ENCODE results near the gene PRSS33. TPM values are rescaled to one million over a fixed set of nuclear protein-coding genes. Genes with fewer than 3 reads are reported as not detected.

PRSS33 gene
- total RNA-seq = not detected in 2 replicates

GRCh38 chr16:2787406-2787805 is at the start of gene PRSS33:
TSS of gene PRSS33 (minus strand) at chr16:2787560. CDS start at chr16:2786547, 1,013 bp downstream.

GRCh38 chr16:2829501-2830354 is 42.4 kb upstream of the PRSS33 start, which contains the start of gene ZG16B:
TSS of gene ZG16B (plus strand) at chr16:2830303. CDS start at chr16:2830442, 139 bp downstream.

GRCh38 chr16:2816751-2817339 is 29.5 kb upstream of the PRSS33 start, which contains the start of gene PRSS21:
TSS of gene PRSS21 (plus strand) at chr16:2817237. CDS start at chr16:2817269, 32 bp downstream.

GRCh38 chr16:2777231-2777902 is 10.0 kb downstream of the PRSS33 start, which contains the start of gene ELOB:
TSS of gene ELOB (minus strand) at chr16:2777280. CDS start at chr16:2777239, 41 bp downstream.

GRCh38 chr16:2752035-2752849 is 35.1 kb downstream of the PRSS33 start, which contains the start of gene SRRM2:
TSS of gene SRRM2 (plus strand) at chr16:2752638. CDS start at chr16:2756365, 3,727 bp downstream.

Other genes starting within 250 kb of the PRSS33 start
- gene PDPK1, start 249.5 kb downstream of the PRSS33 start, total RNA-seq = 14.2 and 16.2 TPM in 2 replicates
- gene KCTD5, start 105.0 kb downstream of the PRSS33 start, total RNA-seq = 19.9 and 21.6 TPM in 2 replicates
- gene PRSS27, start 67.3 kb downstream of the PRSS33 start, total RNA-seq = 0.09 and 0.28 TPM in 2 replicates
- 36.8 and 59.9 TPM in 2 replicates for gene SRRM2, start 34.9 kb downstream of the PRSS33 start, total RNA-seq
- gene ELOB, start 10.3 kb downstream of the PRSS33 start, total RNA-seq = 386 and 446 TPM in 2 replicates
- not detected in 2 replicates for gene PRSS41, start 10.9 kb upstream of the PRSS33 start, total RNA-seq
- not detected in 2 replicates for gene PRSS21, start 29.7 kb upstream of the PRSS33 start, total RNA-seq
- gene ZG16B, start 42.7 kb upstream of the PRSS33 start, total RNA-seq = 0.09 and 1.9 TPM in 2 replicates
- gene PRSS22, start 70.6 kb upstream of the PRSS33 start, total RNA-seq = not detected in 2 replicates
- 36.6 and 50.6 TPM in 2 replicates for gene FLYWCH2, start 95.7 kb upstream of the PRSS33 start, total RNA-seq
- 26.1 and 35.3 TPM in 2 replicates for gene FLYWCH1, start 124.4 kb upstream of the PRSS33 start, total RNA-seq
- gene KREMEN2, start 176.7 kb upstream of the PRSS33 start, total RNA-seq = not detected in 2 replicates
- 7.1 and 12.1 TPM in 2 replicates for gene PAQR4, start 181.8 kb upstream of the PRSS33 start, total RNA-seq
- gene PKMYT1, start 192.9 kb upstream of the PRSS33 start, total RNA-seq = 3.0 and 4.2 TPM in 2 replicates
- gene CLDN9, start 225.4 kb upstream of the PRSS33 start, total RNA-seq = not detected in 2 replicates
- gene CLDN6, start 230.6 kb upstream of the PRSS33 start, total RNA-seq = not detected in 2 replicates
- gene TNFRSF12A, start 232.8 kb upstream of the PRSS33 start, total RNA-seq = 136 and 230 TPM in 2 replicates
- gene HCFC1R1, start 236.4 kb upstream of the PRSS33 start, total RNA-seq = 6.1 and 10.1 TPM in 2 replicates
- 23.6 and 23.8 TPM in 2 replicates for gene THOC6, start 236.5 kb upstream of the PRSS33 start, total RNA-seq
- gene BICDL2, start 249.4 kb upstream of the PRSS33 start, total RNA-seq = not detected in 2 replicates

All from endothelial cell of coronary artery (primary cell).